GM19372 (cell line): Measurements from ENCODE around the gene GALR2.

Source experiments
- ATAC-seq: cut with Tn5 transposase; IDR thresholded peaks from one replicate; pipeline ENCODE4 v1.9.1; 2021; ENCODE audit warnings: mild to moderate bottlenecking, low read depth, moderate library complexity; ENCODE audit not compliant: unreplicated experiment

GALR2 gene

DNA sequence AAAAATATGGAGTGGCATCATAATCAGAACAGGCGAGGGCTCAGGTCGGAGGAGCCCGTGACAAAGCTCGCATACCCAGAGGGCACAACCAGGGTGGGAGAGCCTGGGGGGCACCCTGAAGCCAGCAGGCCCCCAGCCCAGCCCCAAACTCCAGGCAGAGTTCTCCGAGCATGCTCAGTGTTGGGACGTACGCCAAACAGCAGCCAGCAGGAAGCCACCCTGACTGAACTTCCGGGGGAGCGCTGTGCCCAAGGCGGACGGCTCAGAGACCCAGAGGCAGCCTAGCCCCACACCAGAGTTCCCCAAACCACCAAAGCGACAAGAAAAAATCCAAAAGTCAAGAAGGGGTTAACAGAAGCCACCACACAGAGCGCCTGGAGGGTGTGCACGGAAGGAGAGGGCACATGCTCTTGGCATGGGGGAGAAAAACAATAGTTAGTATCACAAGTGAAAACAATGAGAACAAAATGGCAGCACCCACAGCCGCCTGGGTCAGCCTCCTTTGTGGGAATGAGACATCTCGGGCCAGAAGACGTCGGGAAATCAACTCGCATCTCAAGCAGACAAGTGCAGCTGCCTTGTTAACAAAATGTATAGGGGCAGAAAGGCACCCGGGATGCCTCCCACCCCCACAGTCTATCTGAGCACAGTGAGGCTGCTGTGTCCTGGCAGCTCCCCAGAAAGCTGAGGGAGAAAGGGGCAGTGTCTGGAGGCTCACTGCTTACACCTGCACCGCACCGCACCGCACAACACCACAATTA, 17.1 kb downstream of the GALR2 start:
- ATAC-seq, result no peak

GRCh38 chr17:76092526-76093413, 18.2 kb downstream of the GALR2 start:
- no peak for ATAC-seq

GRCh38 chr17:76094046-76094445, 19.5 kb downstream of the GALR2 start:
- no peak for ATAC-seq

DNA sequence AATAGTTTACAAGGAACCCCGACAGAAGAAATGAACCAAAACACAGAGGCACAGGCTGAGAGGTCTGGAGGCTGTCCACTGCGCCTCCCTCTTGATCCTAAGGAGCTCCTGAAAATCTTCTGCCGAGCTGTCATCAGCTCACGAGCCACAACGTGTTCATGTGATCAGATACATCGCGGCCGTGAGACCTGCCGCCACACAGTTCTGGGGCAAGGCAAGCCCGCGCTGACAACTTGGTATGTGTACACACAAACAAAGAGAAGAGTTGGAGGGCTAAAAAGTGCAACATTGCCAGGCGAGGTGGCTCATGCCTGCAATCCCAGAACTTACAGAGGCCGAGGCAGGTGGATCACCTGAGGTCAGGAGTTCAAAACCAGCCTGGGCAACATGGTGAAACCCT, 21.4 kb downstream of the GALR2 start:
- no peak for ATAC-seq

DNA sequence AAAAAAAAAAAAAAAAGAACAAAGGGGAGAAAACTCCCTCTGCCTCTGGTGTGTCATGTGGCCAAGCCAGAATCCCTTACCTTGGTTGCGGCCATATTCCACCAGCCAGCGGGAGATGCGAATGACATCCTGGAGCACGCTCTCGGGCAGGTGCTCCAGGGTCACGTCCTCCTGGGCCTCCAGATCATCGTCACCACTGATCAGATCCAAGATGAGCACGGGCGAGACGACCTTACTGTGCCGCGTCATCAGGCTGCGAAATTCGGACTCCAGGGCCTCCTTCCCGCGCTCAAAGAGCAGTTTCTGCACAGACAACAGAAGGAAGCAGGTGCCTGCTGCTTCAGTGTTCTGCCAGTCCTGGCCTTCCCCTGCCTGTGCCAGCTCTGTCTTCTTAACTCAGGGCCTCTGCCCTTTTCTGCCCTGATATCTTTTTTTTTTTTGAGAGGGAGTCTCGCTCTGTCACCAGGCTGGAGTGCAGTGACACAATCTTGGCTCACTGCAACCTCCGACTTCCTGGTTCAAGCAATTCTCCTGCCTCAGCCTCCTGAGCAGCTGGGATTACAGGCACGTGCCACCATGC, 23.2 kb downstream of the GALR2 start:
- no peak for ATAC-seq

DNA sequence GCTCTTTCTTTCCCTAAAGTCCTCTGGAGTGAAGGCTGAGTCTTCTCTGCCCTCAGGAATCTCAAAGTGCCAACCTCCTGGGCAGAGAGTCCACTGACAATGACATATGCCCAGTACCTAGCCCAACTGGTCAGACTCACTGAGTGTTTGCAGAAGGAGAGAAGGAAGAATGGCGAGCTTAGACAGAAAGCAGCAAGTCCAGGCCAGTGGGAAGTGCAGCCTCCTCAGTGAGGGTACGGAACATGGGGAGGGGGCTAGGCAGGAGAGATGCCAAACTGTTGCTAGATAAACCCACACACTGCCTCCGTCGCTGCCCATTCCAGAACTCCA, 28.3 kb downstream of the GALR2 start:
- ATAC-seq, result no peak

DNA sequence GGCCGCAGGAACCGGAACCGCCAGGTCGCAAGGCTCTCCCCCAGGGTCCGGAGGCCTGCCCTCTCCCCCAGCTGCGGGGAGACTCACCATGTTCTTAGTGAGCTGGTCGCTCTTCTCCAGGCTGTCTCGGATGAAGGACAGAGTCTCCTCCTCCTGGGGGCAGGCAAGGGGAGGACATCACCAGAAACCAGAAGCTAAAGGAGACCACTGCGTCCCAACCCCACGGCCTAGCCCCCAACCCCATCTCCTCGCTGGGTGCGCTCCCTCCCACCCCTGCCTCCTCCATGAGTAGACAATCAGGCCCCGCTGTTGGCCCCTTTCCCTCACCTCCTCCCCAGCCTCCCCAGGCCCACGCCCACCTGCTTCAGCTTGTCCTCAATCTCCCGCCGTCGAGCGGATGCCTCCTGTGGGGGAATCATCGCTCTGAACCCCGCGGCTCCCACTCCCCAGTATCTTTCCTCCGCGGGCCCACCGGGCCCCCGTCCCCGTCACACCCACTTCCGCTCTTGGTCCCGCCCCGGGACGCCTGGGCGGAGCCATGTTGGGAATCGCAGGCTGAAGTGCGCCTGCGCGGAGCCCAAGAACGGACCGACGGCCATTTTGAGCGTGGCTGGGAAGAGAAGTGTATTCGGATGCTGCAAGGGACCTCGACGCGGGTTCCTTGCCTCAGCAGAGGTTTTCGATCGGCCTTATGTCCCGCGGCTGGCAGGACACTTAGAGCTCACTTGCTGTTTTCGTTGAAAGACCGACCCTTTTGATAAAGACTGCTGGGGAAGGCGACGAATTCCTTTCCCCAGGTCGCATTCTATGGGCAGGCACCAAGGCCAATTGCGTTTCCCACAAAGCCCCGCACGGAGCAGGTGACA, 28.9 kb downstream of the GALR2 start, which contains the start of gene EXOC7:
TSS of gene EXOC7 (minus strand) at position 514 of the 866 bp plus-strand sequence. CDS start at position 419, 95 bp downstream.
- ATAC-seq, result peak; percentile 85

DNA sequence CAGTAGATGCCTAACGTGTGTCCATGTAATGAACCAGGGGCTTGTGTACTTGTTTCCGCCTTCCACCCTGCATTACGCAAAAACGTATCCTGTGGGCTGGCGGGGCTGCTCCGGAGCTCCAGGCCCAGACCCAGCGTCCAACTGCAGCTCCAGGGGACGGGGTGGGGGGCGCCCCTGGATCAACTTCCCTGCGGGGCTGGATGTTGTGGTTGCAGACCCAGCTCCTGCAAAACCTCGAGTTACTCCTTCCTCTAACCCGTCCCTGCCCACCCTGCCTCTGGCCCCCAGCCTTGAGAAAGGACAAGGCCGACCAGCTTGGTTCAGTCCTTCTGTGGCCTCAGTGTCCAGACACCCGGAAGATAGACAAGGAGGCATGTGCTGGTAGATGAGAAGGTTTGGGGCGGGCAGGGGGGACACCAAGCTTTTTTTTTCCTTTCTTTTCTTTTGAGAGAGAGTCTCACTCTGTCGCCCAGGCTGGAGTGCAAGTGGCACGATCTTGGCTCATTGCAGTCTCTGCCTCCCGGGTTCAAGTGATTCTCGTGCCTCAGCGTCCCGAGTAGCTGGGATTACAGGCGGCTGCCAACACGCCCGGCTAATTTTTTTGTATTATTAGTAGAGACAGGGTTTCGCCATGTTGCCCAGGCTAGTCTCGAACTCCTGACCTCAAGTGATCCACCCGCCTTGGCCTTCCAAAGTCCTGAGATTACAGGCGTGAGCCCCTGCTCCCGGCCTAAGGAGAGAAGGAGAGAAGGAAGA, 29.7 kb downstream of the GALR2 start:
- ATAC-seq, result no peak

DNA sequence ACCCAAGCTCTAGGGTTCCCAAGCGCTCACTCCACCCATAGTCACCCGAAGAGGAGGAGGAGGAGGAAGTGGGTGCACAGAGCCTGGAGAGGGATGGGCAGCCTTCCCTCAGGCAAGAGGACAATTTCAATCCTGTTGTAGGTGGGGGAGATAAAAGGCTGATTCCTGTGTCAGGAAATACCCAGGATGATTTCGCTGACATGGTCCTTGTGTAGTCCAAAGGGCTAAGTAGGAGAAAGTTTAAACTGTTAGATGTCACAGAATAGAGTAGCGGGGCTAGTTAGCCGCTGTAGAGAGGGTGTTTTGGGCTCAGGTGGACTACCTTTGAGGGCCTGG, 30.3 kb downstream of the GALR2 start:
- no peak for ATAC-seq

GRCh38 chr17:76106703-76107102, 32.1 kb downstream of the GALR2 start:
- no peak for ATAC-seq

GRCh38 chr17:76107509-76107908, 32.9 kb downstream of the GALR2 start:
- no peak for ATAC-seq

- no peak for ATAC-seq
Observed at GRCh38 chr17:76111956-76112355, 37.4 kb downstream of the GALR2 start.

GRCh38 chr17:76115138-76115754, 40.7 kb downstream of the GALR2 start:
- no peak for ATAC-seq

GRCh38 chr17:76119409-76120371, 45.1 kb downstream of the GALR2 start:
- ATAC-seq, result no peak

GRCh38 chr17:76120658-76121008, 46.1 kb downstream of the GALR2 start:
- no peak for ATAC-seq

- no peak for ATAC-seq
Observed at GRCh38 chr17:76121932-76122430, 47.4 kb downstream of the GALR2 start.

DNA sequence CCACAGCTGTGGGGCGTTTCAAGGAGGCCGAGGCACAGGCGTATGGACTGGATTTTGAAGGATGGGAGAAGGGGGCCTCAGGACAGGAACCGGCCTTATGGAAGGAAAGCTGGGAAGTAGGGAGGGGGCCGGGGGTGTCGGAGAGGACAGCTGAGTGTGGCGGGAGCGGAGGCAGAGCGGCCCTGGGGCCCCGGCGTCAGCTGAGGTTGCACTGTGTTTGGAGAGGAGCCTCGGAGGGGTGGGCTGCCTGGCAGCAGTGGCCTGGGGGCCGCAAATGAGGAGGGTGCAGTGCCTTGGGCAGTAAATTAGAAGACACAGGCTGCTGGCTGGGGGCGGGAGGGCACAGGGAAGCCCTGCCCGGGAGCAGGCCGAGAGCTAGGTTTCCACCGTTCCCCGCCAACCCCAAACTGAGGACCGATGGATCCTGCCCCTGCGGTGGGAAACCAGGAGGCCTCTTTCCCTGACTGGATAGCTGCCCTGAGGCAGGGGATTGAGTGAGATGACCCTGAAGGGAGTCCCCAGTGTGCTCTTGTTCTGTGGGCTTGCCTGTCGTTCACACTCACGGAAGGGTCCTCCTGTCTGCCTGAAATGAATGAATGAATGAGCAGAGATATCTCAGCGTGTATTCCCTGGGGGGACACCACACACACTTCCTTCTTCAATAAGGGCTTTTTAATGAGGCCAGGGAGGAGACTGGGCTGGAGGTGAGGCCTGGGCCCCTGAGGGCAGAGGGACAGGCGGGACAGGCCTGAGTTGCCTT, 48.0 kb downstream of the GALR2 start:
- no peak for ATAC-seq

GRCh38 chr17:76123191-76123499, 48.6 kb downstream of the GALR2 start:
- ATAC-seq, result no peak
